Forelimb muscle (tissue), 1 donor: Measurements from ENCODE around the gene WDCP. TPM values are rescaled to one million over a fixed set of nuclear protein-coding genes. Genes with fewer than 3 reads are reported as not detected.
"Not testable (repeated sequence)": the region's sequence is repeated elsewhere in the genome, so short reads cannot be mapped to it uniquely, and the experiment has no call there.

ENCODE experiments used
- DNase-seq: peaks from one replicate; pipeline ENCODE4 v3.0.0-alpha.2; 2013; ENCODE audit warnings: low read depth
- polyA plus RNA-seq: library from polyadenylated mRNA; unstranded; fragments of 120-200 nt; gene quantifications from one replicate; pipeline ENCODE4 v1.2.1, GENCODE V29; 2013; ENCODE audit not compliant: insufficient read length

WDCP gene
- 9.8 TPM for polyA plus RNA-seq

DNA sequence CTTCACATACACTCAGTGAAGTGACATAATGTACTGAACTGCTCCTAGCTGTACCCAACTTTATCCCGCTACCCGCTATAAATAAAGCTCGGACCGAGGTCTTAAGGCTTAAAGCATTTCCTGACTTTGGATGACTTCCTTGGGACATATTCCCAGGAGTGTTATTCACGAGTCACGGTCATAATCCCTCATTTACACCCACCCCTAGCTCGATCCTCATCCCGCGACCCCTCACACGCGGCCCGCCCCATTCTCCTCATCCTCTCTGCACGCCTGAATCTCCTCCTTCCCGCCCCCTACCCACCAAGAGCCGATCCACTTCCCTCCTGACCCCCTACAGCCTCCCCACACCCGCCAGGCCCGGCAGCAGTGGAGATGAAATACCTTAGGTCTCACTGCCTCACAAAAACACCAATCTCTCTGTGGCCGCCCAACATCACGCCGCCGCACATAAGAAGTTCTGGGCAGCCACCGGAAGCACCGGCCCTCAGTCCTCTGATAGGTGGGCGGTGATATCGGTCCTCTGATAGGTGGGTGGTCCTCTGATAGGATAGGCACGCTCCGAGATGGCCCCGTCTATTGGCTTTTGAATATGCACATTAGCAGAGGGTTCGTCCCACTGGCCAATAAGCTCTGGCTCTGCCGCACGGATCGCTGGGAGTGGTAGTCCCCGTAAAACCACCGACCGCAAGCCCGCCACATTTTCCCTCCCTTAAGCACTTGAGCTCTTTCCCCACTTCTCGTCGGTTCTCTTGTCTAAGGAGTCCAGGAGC lies at the start of gene WDCP:
TSS of gene WDCP (minus strand) at position 462 of the 773 bp plus-strand sequence. CDS start 7,897 bp downstream, outside the sequence.
- peak; percentile 97 for DNase-seq

GRCh38 chr2:24095171-24095677 lies 48.0 kb upstream of the WDCP start:
- not testable (repeated sequence) for DNase-seq

DNA sequence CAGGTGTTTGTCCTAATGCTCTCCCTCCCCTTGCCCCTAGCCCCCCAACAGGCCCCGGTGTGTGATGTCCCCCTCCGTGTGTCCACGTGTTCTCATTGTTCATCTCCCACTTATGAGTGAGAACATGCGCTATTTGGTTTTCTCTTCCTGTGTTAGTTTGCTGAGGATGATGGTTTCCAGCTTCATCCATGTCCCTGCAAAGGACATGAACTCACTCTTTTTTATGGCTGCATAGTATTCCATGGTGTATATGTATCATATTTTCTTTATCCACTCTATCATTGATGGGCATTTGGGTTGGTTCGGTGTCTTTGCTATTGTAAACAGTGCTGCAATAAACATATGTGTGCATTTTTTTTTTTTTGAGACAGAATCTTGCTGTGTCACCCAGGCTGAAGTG lies 46.1 kb upstream of the WDCP start:
- not testable (repeated sequence) for DNase-seq

- DNase-seq = no peak
Measured at GRCh38 chr2:24088821-24089359, 41.7 kb upstream of the WDCP start.

- DNase-seq = no peak
Measured at GRCh38 chr2:24087032-24087431, 39.8 kb upstream of the WDCP start.

GRCh38 chr2:24086241-24086640 lies 39.0 kb upstream of the WDCP start:
- DNase-seq = no peak

GRCh38 chr2:24085200-24085489 lies 38.0 kb upstream of the WDCP start:
- no peak for DNase-seq

- DNase-seq = peak; percentile 68
Measured at GRCh38 chr2:24084386-24085199, 37.4 kb upstream of the WDCP start, which contains the start of gene TP53I3. TSS of gene TP53I3 (minus strand) at chr2:24084834. CDS start at chr2:24084326, 508 bp downstream.

GRCh38 chr2:24083567-24084385 lies 36.6 kb upstream of the WDCP start:
- DNase-seq = no peak

- DNase-seq = no peak
Measured at GRCh38 chr2:24082787-24083566, 35.8 kb upstream of the WDCP start.

DNA sequence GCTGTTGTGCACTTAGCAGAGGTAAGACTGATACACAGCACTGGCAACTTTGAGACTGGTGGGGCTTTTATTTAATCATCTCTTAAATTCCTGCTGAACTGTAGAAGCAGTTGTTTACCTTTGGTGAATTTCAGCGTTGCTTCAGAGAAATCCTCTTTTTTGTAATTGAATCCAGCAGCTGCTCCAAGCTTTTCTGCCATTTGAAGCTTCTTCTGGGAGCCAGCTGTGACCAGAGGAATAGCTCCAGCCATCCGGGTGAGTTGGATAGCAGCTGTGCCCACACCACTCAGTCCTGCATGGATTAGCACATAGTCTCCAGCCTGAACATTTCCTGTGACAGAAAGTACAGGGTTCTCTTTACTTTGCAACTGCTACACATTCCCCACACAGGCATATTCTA lies 33.5 kb upstream of the WDCP start:
- DNase-seq = no peak

GRCh38 chr2:24077879-24078278 lies 30.7 kb upstream of the WDCP start:
- no peak for DNase-seq

DNA sequence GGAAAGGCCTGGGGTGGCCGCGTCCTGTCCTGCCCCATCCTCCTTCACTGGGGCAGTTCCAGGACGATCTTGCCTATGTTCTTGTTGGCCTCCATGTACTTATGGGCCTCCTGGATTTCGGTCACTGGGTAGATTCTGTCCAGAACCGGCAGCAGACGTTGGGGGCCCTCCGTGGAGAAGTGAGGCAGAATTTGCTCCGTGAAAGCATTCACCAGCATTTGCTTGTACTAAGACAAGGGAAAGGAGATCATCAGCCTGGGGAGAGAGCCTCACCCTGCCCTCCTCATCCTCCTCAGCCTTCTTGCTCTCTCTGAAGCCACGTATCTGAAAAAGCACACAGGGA lies 30.3 kb upstream of the WDCP start:
- DNase-seq = no peak

- no peak for DNase-seq
Measured at GRCh38 chr2:24076849-24077534, 29.8 kb upstream of the WDCP start.

GRCh38 chr2:24075915-24076848 lies 29.0 kb upstream of the WDCP start, which contains the start of gene SF3B6:
TSS of gene SF3B6 (minus strand) at chr2:24076326. CDS start at chr2:24076229, 97 bp downstream.
- peak; percentile 96 for DNase-seq

- DNase-seq = no peak
Measured at GRCh38 chr2:24075259-24075658, 28.1 kb upstream of the WDCP start.

DNA sequence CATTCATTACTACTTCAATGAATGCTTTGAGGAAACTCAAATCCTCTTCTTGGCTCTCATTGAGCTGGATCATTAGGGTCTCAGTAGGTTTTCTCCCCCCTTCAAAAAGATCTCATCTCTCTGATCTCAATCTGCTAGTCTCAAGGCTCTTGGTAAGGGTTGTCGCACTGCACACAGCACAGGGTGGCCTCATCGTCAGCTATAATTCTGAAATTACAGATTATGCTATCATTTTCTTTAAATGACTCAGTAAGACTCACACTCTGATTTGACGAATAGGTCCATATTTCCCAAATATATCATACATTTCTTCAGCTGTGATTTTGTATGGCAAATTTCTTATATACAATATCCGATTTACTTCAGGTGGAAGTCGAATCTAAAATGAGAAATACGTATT lies 26.6 kb upstream of the WDCP start:
- no peak for DNase-seq

DNA sequence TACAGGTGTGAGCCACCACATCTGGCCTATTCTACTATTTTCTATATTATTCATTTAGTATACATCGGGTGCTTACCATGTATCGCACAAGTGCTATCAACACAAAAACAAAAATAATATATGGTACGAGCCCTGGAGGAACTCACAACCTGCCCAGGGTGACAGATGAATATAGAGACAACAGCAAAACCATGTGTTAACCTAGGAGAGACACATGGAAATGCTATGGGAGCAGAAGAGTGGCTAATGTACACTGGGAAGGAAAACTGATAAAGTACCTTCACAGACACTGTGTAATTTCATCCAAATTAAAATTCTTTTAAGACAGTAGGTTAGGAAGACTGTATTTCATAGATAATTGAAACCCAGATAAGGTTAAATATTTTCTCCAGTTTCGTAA lies 25.1 kb upstream of the WDCP start:
- no peak for DNase-seq

DNA sequence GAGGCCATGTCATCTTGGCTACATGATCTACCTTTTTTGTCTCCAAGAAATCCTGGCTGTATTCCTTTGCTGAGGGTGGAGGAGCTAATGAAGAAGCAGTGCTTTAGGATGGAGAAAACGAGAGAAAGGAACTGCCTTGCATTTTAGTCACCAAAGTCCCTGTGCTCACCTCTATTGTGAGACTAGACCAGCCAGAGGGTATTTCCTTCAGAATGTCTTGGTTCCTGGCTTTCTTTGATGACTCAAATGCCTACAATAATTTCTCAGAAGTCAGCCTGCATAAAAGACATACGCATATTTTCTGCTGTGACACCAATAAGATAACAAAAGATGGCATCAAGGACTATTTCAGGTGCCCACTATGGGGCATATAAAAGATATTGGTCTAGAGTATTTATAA lies 18.1 kb upstream of the WDCP start:
- no peak for DNase-seq
